DMS153 treated with DMSO at 0.1 percent for 48 hours (cell line): Measurements from ENCODE around the gene HGS.

Source experiments
- DNase-seq: peaks from one replicate; lab custom pipeline; 2025; ENCODE audit not compliant: unreplicated experiment; lab: John Stamatoyannopoulos, UW

Gene HGS

GRCh38 chr17:81715872-81716673 lies 32.3 kb downstream of the HGS start:
- DNase-seq: no peak

- DNase-seq: no peak
Observed at GRCh38 chr17:81716674-81716996, 32.8 kb downstream of the HGS start.

DNA sequence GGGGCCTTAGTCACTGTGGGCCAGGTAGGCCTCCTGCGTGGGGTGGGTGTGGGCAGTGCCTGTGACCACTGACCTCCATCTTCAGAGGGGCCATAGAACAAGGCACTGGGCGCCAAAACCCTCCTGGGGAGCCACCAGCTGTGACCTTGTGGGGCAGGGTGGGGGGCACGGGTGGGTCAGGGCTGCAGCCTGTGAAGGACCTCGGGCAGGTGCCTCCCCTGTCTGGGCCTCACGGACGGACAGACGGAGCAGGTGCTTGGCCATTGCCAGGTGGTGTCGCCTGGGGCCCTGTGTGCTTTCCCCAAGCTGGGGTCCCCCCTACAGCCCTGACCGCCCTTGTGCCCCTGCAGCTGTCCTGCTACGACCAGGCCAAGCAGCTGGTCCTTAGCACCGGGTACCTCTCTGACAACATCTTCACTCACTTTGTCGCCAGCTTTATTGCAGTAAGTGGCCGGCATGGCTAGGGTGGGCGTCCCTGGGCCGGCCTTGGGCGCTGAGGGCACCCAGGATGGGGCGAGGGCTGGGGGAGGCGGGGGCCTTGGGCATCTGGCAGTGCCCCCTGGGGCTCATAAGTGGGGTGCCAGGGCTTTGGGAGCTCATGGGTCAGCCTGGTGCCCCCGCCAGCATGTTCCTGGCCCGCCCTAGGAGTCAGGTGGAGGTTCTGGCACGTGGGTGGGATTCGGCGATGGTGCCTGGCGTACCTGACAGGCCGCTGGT lies 33.4 kb downstream of the HGS start:
- no peak for DNase-seq

GRCh38 chr17:81717766-81718089 lies 33.9 kb downstream of the HGS start:
- no peak for DNase-seq

GRCh38 chr17:81719410-81720266 lies 35.8 kb downstream of the HGS start:
- DNase-seq: no peak

- no peak for DNase-seq
Observed at GRCh38 chr17:81720267-81721071, 36.7 kb downstream of the HGS start.

GRCh38 chr17:81722184-81723120 lies 38.6 kb downstream of the HGS start:
- DNase-seq: no peak

- DNase-seq: no peak
Observed at GRCh38 chr17:81723651-81724209, 39.9 kb downstream of the HGS start.

- no peak for DNase-seq
Observed at GRCh38 chr17:81725439-81725838, 41.6 kb downstream of the HGS start.

- no peak for DNase-seq
Observed at GRCh38 chr17:81726004-81726403, 42.2 kb downstream of the HGS start.

DNA sequence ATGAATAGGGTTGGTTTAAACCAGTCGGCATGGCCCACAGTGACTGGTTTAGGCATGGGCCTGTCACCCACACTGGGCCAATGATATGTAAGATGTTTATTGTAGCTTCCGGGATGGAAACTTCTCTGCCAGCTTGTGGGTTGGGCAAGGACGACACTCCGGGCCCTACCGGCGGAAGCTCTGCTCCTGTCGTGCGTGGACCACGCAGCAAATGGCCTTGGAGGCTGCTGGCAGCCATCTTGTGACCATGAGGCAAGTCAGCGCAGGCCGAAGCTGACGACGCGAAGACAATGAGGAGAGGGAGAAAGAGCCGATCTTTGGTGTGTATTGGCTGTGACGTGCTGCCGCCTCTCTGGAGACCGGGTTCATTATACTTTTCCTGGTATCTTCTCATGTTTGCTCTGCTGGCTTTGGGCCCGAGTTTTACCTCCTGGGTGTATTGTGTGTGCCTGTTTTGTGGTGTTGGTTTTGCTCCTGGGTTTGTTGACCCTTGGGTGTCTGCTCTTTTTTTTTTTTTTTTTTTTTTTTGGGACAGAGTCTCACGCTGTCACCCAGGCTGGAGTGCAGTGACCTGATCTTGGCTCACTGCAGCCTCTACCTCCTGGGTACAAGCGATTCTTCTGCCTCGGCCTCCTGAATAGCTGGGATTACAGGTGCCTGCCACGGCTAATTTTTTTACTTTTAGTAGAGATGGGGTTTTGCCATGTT lies 43.7 kb downstream of the HGS start:
- peak; percentile 87 for DNase-seq

GRCh38 chr17:81733507-81734404 lies 49.9 kb downstream of the HGS start:
- peak; percentile 59 for DNase-seq

DNA sequence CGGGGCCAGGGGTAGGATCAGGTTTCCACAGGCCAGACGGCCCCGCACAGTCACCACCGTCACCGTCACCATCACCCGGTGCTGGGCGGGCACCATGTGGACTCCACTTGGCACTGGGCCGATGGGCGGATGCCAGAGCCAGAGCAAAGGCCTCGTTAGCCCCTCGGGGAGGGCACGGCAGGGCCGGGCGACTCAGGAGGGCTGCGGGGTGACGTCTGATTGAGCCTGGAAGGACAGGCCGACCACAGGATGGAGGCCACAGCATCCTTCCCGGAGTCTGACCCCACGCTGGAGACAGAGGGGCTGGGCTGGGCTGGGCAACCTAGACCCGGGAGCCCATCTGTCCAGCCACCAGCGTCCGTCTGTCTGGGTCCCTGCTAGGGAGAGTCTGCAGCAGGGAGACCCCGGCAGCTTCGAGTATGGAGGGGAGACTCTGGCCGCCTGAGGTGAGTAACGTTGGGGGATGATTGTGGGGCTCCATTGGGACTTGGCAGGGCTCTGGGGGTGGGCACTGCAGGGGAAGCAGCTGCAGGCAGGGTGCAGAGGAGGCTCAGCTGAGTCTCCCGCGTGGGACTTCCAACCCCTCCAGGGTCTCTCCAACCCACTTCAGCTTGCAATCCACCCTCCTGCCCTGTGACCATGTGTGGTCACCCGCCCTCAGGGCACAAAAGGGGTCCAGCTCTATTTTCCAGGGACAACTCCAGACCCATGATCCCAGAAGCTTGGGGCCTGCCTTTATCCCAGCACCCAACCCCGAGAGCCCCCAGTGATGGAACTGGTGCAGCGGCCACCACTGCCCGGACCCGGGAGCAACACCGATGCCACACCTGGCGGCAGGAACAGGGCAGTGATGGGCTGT lies 50.8 kb downstream of the HGS start:
- no peak for DNase-seq

DNA sequence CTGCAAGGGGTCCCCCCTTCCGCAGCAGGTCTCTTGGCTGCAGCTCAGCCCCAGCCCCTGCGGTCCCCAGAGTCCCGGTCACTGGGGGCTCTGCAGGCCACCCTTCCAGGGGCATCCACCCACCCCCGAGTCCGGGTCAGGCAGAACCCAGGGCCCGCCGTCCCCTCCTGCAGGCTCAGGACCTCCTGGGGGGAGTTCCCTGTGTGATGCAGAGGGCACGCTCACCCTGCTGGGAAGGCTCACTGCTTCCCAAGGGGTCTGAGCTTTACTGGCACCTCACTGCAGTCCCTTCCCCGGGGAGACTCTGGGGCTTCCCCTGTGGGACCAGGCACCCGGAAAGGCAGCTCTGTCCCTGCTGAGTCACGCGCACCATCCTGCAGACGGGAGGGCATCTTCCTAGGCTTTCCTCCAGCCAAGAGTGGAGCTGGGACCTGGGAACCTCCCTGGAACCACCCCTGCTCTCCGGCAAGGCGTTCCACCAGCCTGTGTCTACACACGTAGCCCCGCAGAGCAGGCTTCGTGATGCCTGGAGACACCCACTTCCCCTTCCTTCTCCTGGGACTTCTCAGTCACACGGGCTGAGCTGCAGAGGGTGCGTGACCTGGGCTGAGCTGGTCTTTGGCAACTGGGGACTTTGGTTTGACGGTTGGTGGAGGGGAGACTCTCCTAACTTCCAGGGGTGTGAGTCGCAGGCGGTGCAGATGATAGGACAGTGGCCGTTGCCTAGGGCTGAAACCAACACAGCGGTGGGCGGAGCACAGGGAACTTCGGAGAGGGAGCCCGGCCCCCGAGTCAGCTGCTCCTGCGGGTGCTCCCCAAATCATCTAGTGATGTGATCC lies 51.7 kb downstream of the HGS start:
- DNase-seq: no peak

DNA sequence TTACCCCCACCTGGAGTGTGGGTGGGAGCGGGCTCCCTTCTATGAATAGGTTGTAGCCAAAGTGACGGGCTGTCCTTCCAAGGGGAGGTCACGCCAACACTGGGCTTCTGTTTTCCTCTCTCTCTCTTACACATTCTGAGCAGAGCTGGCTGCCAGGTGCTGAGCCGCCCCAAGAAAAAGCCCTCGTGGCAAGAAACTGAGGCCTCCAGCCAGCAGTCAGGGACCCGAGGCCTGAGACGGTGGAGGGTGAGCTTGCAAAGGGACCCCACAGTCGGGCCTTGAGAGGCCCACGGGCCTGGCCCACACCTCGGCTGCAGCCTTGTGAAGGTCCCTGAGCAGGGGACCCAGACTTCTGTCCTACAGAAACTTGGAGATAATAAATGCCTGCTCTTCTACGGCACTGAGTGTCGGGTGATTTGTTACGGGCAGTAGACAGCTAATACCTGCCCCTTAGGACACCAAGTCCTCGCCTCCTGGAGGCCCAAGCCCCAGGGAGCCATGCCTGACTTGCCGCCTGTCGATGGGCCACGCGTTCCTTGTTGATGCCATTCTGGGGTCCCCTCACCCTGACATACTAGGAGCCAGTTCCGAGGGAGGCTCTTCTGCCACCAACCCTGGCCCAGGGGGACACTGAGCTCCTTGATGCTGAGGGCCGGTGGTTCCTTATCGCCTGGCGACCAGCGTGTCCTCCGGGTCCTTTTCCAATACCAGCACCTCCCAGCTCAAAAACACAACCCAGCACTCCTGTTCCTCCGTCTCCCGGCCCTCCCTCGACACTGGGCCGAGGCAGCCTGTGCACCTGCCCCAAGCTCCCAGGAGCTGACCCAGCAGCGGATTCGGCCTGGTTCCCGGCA lies 54.4 kb downstream of the HGS start:
- DNase-seq: no peak
